ENCODE measurements around the gene ANKRD44.

Gene ANKRD44

GRCh38 chr2:197055045-197055444, 255.5 kb downstream of the ANKRD44 start:
- H3K9ac ChIP-seq (ENCODE audit: low read depth, low read length, poor library complexity, severe bottlenecking): no peak overlapping the region
- no peaks in the 10 kb centered on the region for H4K20me1 ChIP-seq (ENCODE audit: insufficient read depth, low read length, poor library complexity, severe bottlenecking)
- no peak overlapping the region for H2AFZ ChIP-seq (ENCODE audit: low read length)
- no peak for TF ChIP-seq EZH2phosphoT487 (IDR thresholded peaks at IDR 0.05; ENCODE audit: borderline replicate concordance)
- TF ChIP-seq, protein P1, sequence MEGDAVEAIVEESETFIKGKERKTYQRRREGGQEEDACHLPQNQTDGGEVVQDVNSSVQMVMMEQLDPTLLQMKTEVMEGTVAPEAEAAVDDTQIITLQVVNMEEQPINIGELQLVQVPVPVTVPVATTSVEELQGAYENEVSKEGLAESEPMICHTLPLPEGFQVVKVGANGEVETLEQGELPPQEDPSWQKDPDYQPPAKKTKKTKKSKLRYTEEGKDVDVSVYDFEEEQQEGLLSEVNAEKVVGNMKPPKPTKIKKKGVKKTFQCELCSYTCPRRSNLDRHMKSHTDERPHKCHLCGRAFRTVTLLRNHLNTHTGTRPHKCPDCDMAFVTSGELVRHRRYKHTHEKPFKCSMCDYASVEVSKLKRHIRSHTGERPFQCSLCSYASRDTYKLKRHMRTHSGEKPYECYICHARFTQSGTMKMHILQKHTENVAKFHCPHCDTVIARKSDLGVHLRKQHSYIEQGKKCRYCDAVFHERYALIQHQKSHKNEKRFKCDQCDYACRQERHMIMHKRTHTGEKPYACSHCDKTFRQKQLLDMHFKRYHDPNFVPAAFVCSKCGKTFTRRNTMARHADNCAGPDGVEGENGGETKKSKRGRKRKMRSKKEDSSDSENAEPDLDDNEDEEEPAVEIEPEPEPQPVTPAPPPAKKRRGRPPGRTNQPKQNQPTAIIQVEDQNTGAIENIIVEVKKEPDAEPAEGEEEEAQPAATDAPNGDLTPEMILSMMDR (conservative IDR thresholded peaks at IDR 0.05; ENCODE audit: low read length): no peak
- peaks cover 20% of the 10 kb centered on the region for H3K9me3 ChIP-seq (ENCODE audit: insufficient read depth, low read depth, low read length)
- no peak overlapping the region for H3K4me3 ChIP-seq (ENCODE audit: low read length, poor library complexity, severe bottlenecking)
- H3K9me2 ChIP-seq (replicated peaks; ENCODE audit: low read depth, low read length): no peaks in the 10 kb centered on the region
- H3K4me1 ChIP-seq (ENCODE audit: insufficient read depth, low read length, poor library complexity, severe bottlenecking): peaks cover 27% of the 10 kb centered on the region
- H3K4me2 ChIP-seq (ENCODE audit: low read depth, low read length, poor library complexity, severe bottlenecking): no peak overlapping the region
- H3F3A ChIP-seq (ENCODE audit: low read depth): peaks cover 4% of the 10 kb centered on the region; the same call in 1 of the 2 replicates
- no peaks in the 10 kb centered on the region for H3K79me2 ChIP-seq (ENCODE audit: insufficient read depth, low read length)
- peaks cover 21% of the 10 kb centered on the region for H3K36me3 ChIP-seq (ENCODE audit: insufficient read depth, low read length)
- H3K27me3 ChIP-seq (ENCODE audit: insufficient read depth, low read length, poor library complexity, severe bottlenecking): no peaks in the 10 kb centered on the region

DNA sequence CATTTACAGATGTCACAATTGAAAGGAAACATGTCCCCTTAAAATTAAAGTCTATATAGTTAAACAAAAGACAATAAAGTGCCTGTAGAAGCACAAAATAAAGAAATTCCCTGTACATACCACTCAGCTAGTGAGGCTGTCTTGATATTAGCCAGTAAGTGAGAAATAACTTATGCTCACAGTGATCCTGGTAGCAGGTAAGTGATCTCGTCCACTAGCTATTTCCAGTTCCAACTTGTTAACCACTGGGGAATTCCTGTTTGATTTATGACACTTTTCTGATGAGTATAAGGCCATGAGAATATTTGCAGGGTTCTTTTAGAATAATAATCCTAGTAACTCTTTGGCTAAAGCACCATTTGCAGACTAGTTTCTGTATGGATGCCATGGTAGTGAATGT, 256.1 kb downstream of the ANKRD44 start:
- H2AFZ ChIP-seq (ENCODE audit: low read length): no peak overlapping the region
- no peak for TF ChIP-seq EZH2phosphoT487 (IDR thresholded peaks at IDR 0.05; ENCODE audit: borderline replicate concordance)
- TF ChIP-seq, protein P1 (conservative IDR thresholded peaks at IDR 0.05; ENCODE audit: low read length): no peak
- H3K4me1 ChIP-seq (ENCODE audit: insufficient read depth, low read length, poor library complexity, severe bottlenecking): peaks cover 27% of the 10 kb centered on the region
- H3K9ac ChIP-seq (ENCODE audit: low read depth, low read length, poor library complexity, severe bottlenecking): no peak overlapping the region
- peaks cover 20% of the 10 kb centered on the region for H3K9me3 ChIP-seq (ENCODE audit: insufficient read depth, low read depth, low read length)
- no peaks in the 10 kb centered on the region for H3K79me2 ChIP-seq (ENCODE audit: insufficient read depth, low read length)
- H3K4me3 ChIP-seq (ENCODE audit: low read length, poor library complexity, severe bottlenecking): no peak overlapping the region
- H3K27me3 ChIP-seq (ENCODE audit: insufficient read depth, low read length, poor library complexity, severe bottlenecking): no peaks in the 10 kb centered on the region
- peaks cover 4% of the 10 kb centered on the region; the same call in 1 of the 2 replicates for H3F3A ChIP-seq (ENCODE audit: low read depth)
- peaks cover 21% of the 10 kb centered on the region; the same call in 1 of the 2 replicates for H3K36me3 ChIP-seq (ENCODE audit: insufficient read depth, low read length)
- no peaks in the 10 kb centered on the region for H4K20me1 ChIP-seq (ENCODE audit: insufficient read depth, low read length, poor library complexity, severe bottlenecking)
- no peak overlapping the region for H3K4me2 ChIP-seq (ENCODE audit: low read depth, low read length, poor library complexity, severe bottlenecking)
- H3K9me2 ChIP-seq (replicated peaks; ENCODE audit: low read depth, low read length): no peaks in the 10 kb centered on the region

DNA sequence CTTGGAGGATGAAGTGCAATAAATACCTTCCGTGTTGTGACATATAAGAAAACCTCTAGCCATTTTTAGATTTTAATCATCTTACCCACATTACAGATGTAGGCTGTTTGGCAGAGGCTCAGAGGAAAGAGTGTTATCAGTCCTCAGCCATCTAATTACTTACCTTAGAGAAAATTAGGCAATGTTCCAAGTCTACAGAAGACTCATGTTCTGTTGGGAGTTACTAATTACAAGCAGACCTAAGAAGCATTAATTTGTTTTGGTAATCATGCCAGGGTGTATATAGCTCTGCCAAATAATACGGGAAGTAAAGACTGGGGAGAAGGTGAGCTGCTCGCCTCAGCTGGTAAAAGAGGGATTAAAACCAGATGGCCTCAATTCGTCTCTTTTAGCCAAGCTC, 258.2 kb downstream of the ANKRD44 start:
- Histone ChIP-seq H3K4me1 (ENCODE audit: insufficient read depth, low read length, poor library complexity, severe bottlenecking) (peaks cover 22% of the 10 kb centered on the region), H3K9me2 (replicated peaks; ENCODE audit: low read depth, low read length) (no peaks in the 10 kb centered on the region), H3F3A (ENCODE audit: low read depth) (peaks cover 4% of the 10 kb centered on the region; the same call in 1 of the 2 replicates), H4K20me1 (ENCODE audit: insufficient read depth, low read length, poor library complexity, severe bottlenecking) (no peaks in the 10 kb centered on the region), H3K9ac (ENCODE audit: low read depth, low read length, poor library complexity, severe bottlenecking) (no peak overlapping the region), H2AFZ (ENCODE audit: low read length) (no peak overlapping the region), H3K36me3 (ENCODE audit: insufficient read depth, low read length) (peaks cover 21% of the 10 kb centered on the region; the same call in 1 of the 2 replicates), H3K4me2 (ENCODE audit: low read depth, low read length, poor library complexity, severe bottlenecking) (peak overlapping the region; percentile 68), H3K27me3 (ENCODE audit: insufficient read depth, low read length, poor library complexity, severe bottlenecking) (no peaks in the 10 kb centered on the region), H3K4me3 (ENCODE audit: low read length, poor library complexity, severe bottlenecking) (peak overlapping the region; percentile 42), H3K9me3 (ENCODE audit: insufficient read depth, low read depth, low read length) (peaks cover 20% of the 10 kb centered on the region), H3K79me2 (ENCODE audit: insufficient read depth, low read length) (no peaks in the 10 kb centered on the region)
- no peak for TF ChIP-seq EZH2phosphoT487 (IDR thresholded peaks at IDR 0.05; ENCODE audit: borderline replicate concordance)
- TF ChIP-seq, protein P1 (conservative IDR thresholded peaks at IDR 0.05; ENCODE audit: low read length): no peak
